ENCODE data around the gene GLI2. TPM values are rescaled to one million over a fixed set of nuclear protein-coding genes. Genes with fewer than 3 reads are reported as not detected.

GLI2 gene
- total and polyA plus RNA-seq, 9 of the 15 experiments (the other 6 are each of a cell fraction or from before 2014, with no cell fraction given) = 0.24 TPM; not detected in 8

DNA sequence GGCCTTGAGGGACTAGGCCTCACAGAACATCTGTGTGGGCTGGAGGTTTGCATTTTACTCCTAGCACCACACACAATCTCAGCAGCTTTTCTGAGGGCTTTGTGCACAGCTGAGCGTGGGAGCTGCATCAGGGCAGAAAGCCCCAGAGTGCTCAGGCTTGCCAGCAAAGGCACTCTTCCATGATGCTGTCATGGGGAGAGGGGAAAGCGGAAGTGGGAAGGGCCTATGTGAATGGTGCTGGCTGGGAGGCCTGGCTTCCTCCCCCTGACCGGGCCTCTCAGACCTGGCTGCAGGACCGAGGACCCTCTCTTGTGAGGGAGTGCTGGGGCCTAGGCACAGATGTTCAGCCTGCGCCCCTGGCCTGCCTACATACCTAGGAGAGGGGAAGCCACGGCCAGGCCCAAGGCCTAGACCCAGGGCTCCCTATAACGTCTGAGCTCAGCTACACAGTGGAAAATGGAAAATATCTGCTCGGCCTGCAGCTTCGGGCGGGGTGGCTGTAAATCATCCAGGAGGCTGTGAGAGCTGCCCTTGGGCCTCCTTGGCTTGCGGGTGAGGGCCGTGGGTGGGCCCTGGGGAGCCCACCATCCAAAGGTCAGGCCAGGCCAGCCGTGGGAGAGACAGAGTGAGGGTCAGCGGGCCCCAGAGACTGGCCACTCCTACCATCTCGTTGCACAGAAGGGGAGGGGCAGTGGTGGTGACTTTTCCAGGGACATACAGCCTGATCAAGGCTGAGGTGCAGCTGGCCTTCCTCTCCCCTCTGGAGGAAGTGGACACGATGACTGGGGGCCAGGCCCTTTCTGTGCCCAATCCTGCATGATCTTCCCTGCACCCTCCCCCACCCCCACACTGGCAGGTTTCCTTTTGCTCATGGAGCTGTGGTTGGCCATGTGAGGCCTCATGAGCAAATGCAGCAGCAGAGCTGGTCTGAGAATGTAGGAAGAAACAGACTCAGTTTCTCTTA lies 22.8 kb downstream of the GLI2 start:
- 18% methylated on average over 10 of the region's 16 CpGs for WGBS (ENCODE audit: insufficient coverage, low coverage, missing lambda C conversion rate)
- TF ChIP-seq, protein P1, sequence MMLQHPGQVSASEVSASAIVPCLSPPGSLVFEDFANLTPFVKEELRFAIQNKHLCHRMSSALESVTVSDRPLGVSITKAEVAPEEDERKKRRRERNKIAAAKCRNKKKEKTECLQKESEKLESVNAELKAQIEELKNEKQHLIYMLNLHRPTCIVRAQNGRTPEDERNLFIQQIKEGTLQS (IDR thresholded peaks at IDR 0.05) = no peak
- TF ChIP-seq, protein P1 (CRISPR knock-in tag; conservative IDR thresholded peaks at IDR 0.05) = no peak
- no peak for TF ChIP-seq POLR3A (IDR thresholded peaks at IDR 0.05; ENCODE audit: borderline replicate concordance, extremely low read depth, insufficient read depth, insufficient read length)
- TF ChIP-seq, protein P2, sequence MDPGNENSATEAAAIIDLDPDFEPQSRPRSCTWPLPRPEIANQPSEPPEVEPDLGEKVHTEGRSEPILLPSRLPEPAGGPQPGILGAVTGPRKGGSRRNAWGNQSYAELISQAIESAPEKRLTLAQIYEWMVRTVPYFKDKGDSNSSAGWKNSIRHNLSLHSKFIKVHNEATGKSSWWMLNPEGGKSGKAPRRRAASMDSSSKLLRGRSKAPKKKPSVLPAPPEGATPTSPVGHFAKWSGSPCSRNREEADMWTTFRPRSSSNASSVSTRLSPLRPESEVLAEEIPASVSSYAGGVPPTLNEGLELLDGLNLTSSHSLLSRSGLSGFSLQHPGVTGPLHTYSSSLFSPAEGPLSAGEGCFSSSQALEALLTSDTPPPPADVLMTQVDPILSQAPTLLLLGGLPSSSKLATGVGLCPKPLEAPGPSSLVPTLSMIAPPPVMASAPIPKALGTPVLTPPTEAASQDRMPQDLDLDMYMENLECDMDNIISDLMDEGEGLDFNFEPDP (CRISPR knock-in tag; IDR thresholded peaks at IDR 0.05) = no peak
- TF ChIP-seq, protein P3, sequence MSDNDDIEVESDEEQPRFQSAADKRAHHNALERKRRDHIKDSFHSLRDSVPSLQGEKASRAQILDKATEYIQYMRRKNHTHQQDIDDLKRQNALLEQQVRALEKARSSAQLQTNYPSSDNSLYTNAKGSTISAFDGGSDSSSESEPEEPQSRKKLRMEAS (CRISPR knock-in tag; IDR thresholded peaks at IDR 0.05) = no peak
- peak; percentile 89 for TF ChIP-seq SPI1 (IDR thresholded peaks at IDR 0.05; ENCODE audit: borderline replicate concordance, low read depth, low read length)
- ATAC-seq (peak; percentile 39; the same call in 1 of the 3 replicates), FAIRE-seq (no peak), DNase-seq (ENCODE audit: extremely low read depth in 1 of 4, low spot score in 3 of 4) (no peak)
- POLR2A ChIA-PET = interaction anchor here (0.6 to 1.2 kb wide), 3 partner anchors 12 to 317 kb away, joined by 3 to 5 read pairs (median 4); no protein-coding TSS in a partner anchor
- Histone ChIP-seq H3K9me3 (replicated peaks; ENCODE audit: control insufficient read depth, insufficient read depth, low read depth, low read length) (no peaks in the 10 kb centered on the region), H3K27ac (ENCODE audit: extremely low read depth, low read depth, low read length) (no peak overlapping the region), H3K9ac (ENCODE audit: insufficient read depth in 1 of 2, low read depth in 2 of 2, low read length in 2 of 2) (no peak overlapping the region), H3K9me1 (ENCODE audit: control insufficient read depth, insufficient read depth, low read length) (no peaks in the 10 kb centered on the region), H3K4me1 (replicated peaks in 1 of 2; ENCODE audit: control insufficient read depth in 2 of 2, insufficient read depth in 2 of 2, low read length in 2 of 2) (peaks cover 0 to 6% of the 10 kb centered on the region in 2 experiments; a peak in 1 of 5 replicates), H3K27me3 (ENCODE audit: control insufficient read depth in 2 of 2, insufficient read depth in 2 of 2, low read length in 2 of 2) (peaks cover 2 to 18% of the 10 kb centered on the region in 2 experiments; a peak in 1 of 5 replicates), H3K4me3 (no peak overlapping the region), H3K36me3 (ENCODE audit: control insufficient read depth, insufficient read depth, low read length) (no peaks in the 10 kb centered on the region), H2AFZ (ENCODE audit: low read depth, low read length) (peak overlapping the region; percentile 30; the same call in 1 of the 2 replicates), H4K20me1 (replicated peaks; ENCODE audit: control insufficient read depth, insufficient read depth, low read length) (no peaks in the 10 kb centered on the region), H3K4me2 (ENCODE audit: insufficient read depth, low read length) (no peak overlapping the region), H3K79me2 (ENCODE audit: control insufficient read depth, insufficient read depth, low read length) (no peaks in the 10 kb centered on the region)
- CTCF ChIA-PET (ENCODE audit: low intra/inter-chr PET ratio) = no interaction called here
- no TSS peak for BruUV-seq (replicated peaks)
- in situ Hi-C loops (cut with MboI) (no loop called here), intact Hi-C loops (cut with micrococcal nuclease) (no loop called here)

Data from K562 (cell line).